NCI-H2227 (cell line): ENCODE data around the gene RAD51.
"Not testable (repeated sequence)": the region's sequence is repeated elsewhere in the genome, so short reads cannot be mapped to it uniquely, and the experiment has no call there.

Experiments
- DNase-seq: peaks from one replicate; lab custom pipeline; 2025; ENCODE audit not compliant: unreplicated experiment; lab: John Stamatoyannopoulos, UW

RAD51 gene

GRCh38 chr15:40694688-40695468 lies at the start of gene RAD51:
Gene RAD51 (plus strand): TSS chr15:40695174. CDS start chr15:40698759, 3,585 bp downstream.
- peak; percentile 94 for DNase-seq

GRCh38 chr15:40647523-40647922 lies 47.5 kb upstream of the RAD51 start:
- DNase-seq = no peak

- no peak for DNase-seq
Measured at GRCh38 chr15:40650479-40650878, 44.5 kb upstream of the RAD51 start.

GRCh38 chr15:40660686-40661085 lies 34.3 kb upstream of the RAD51 start:
- no peak for DNase-seq

GRCh38 chr15:40664909-40665308 lies 30.1 kb upstream of the RAD51 start:
- DNase-seq = no peak

- not testable (repeated sequence) for DNase-seq
Measured at GRCh38 chr15:40676290-40676689, 18.7 kb upstream of the RAD51 start.

- not testable (repeated sequence) for DNase-seq
Measured at GRCh38 chr15:40676906-40677305, 18.1 kb upstream of the RAD51 start.

- no peak for DNase-seq
Measured at GRCh38 chr15:40680151-40680550, 14.8 kb upstream of the RAD51 start.

GRCh38 chr15:40680959-40681358 lies 14.0 kb upstream of the RAD51 start:
- DNase-seq = not testable (repeated sequence)

- no peak for DNase-seq
Measured at GRCh38 chr15:40684381-40684780, 10.6 kb upstream of the RAD51 start.

- no peak for DNase-seq
Measured at GRCh38 chr15:40685376-40685775, 9.6 kb upstream of the RAD51 start.

GRCh38 chr15:40688932-40689799 lies 5.8 kb upstream of the RAD51 start:
- no peak for DNase-seq

- no peak for DNase-seq
Measured at GRCh38 chr15:40691737-40692136, 3.2 kb upstream of the RAD51 start.

GRCh38 chr15:40693904-40694687 lies 878 bp upstream of the RAD51 start:
- DNase-seq = peak; percentile 3

- DNase-seq = no peak
Measured at GRCh38 chr15:40695469-40695890, 506 bp downstream of the RAD51 start.

GRCh38 chr15:40696228-40696627 lies 1.3 kb downstream of the RAD51 start:
- DNase-seq = no peak

- DNase-seq = no peak
Measured at GRCh38 chr15:40697916-40698315, 2.9 kb downstream of the RAD51 start.

GRCh38 chr15:40702077-40702476 lies 7.1 kb downstream of the RAD51 start:
- DNase-seq = no peak

- DNase-seq = no peak
Measured at GRCh38 chr15:40706121-40706520, 11.1 kb downstream of the RAD51 start.

GRCh38 chr15:40714144-40714543 lies 19.2 kb downstream of the RAD51 start:
- no peak for DNase-seq

GRCh38 chr15:40716165-40716564 lies 21.2 kb downstream of the RAD51 start:
- DNase-seq = no peak
